GM21786 (cell line): ENCODE data around the gene USP8.

ENCODE experiments used
- ATAC-seq: cut with Tn5 transposase; IDR thresholded peaks from one replicate; pipeline ENCODE4 v1.9.1; 2021; ENCODE audit not compliant: unreplicated experiment

The USP8 gene

GRCh38 chr15:50531163-50531562 lies 107.0 kb downstream of the USP8 start:
- no peak for ATAC-seq

DNA sequence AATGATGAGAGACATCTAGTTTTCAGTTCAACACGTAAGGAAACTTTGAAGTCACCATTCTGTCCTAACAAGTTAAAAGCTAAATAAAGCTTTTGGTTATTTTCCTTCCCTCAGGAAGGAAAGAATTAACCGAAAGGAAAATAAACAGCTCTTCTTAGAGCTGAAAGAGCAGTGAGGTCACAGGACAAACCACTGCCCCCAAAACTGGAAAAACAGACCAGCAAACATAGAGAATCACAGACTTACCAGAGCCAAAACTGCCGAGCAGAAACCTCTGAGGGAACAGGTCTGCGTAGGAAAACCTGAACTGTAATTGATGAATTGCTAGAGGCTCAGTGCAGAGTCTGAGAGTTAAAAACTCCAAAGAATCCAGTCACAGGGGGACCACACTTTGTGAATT lies 107.6 kb downstream of the USP8 start:
- ATAC-seq = no peak

GRCh38 chr15:50542887-50543210 lies 118.6 kb downstream of the USP8 start:
- no peak for ATAC-seq

- no peak for ATAC-seq
Observed at GRCh38 chr15:50543556-50543955, 119.4 kb downstream of the USP8 start.

- no peak for ATAC-seq
Observed at GRCh38 chr15:50544368-50544767, 120.2 kb downstream of the USP8 start.

- no peak for ATAC-seq
Observed at GRCh38 chr15:50546566-50546965, 122.4 kb downstream of the USP8 start, which contains the start of gene USP50. TSS of gene USP50 (minus strand) at chr15:50546666. CDS start at chr15:50546525, 141 bp downstream.

- no peak for ATAC-seq
Observed at GRCh38 chr15:50549326-50549725, 125.1 kb downstream of the USP8 start.

DNA sequence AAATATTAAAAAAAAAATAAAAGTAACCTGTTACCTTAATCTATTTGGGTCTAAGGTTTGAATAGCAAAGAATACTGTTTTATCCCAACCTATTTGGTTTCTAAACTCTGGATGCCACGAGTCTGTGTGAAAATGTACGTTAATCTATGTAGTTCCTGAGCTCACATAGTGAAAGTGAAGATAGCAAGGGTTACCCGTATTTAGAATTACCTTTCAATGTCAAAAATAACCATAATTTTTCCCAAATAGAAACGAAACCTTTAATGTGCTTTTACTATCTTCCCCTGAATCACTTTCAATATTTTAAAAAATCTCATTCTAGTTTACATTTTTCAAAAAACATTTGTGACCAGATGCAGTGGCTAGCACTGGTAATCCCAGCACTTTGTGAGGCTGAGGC lies 128.0 kb downstream of the USP8 start:
- ATAC-seq = peak; percentile 45

GRCh38 chr15:50556642-50557371 lies 132.6 kb downstream of the USP8 start:
- no peak for ATAC-seq

DNA sequence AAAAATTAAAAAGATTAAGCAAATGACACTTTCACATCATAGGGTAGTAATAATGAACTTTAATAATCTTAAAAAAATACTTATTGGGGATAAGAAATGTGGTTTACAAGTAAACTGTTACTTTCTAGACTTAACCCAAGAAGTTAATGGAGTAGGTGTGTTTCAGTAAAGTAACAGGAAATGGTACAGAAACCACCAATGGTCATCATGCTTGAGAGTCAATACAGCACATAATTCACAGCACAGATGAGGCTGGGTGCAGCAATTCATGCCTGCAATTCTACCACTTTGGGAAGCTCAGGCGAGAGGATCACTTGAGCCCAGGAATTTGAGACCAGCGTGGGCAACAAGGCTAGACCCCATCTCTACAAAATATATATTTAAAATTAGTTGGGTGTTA lies 133.8 kb downstream of the USP8 start:
- ATAC-seq = no peak

DNA sequence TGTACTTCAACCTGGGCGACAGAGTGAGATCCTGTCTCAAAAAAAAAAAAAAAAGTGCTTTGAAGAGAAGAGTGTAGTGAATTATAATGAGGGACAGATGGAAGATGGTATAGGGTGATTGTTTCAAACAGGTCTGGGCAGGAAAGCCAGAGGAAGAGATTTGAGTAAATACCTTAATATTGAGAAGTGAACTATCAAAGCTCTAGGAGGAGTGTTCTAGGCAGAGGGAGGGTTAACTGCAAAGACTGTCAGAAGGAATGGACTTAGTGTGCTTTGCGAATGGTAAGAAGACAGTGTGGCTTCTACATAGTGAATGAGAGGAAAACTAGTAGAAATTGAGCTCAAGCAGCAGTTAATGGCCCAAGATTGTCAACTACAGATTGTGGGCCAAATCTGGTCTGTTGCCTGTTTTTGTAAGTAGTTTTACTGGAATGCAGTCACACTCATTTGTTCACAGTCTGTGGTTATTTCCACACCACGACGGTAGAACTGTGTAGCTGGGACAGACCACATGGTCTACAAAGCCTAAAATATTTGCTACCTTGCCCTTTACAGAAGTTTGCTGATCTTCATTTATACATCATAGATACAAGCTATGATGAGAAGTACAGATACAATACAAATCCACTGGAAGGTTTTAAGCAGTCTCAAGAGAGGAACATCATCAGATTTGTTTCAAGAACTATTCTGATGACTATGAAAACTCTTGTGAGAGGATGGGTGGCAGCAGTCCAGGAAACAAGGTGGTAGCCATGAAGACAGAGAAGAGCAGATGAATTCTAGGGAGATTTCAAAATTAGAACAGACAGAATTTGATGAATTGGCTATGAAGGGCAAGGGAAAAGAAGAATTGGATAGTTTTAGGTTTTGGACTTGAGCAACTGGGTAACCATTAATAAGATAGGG lies 138.8 kb downstream of the USP8 start:
- ATAC-seq = no peak

- ATAC-seq = no peak
Observed at GRCh38 chr15:50563756-50564155, 139.6 kb downstream of the USP8 start.
